Thymus (tissue), 11 donors: ENCODE data around the gene ARID3B. TPM values are rescaled to one million over a fixed set of nuclear protein-coding genes. Genes with fewer than 3 reads are reported as not detected.

Source experiments
- DNase-seq, 9 donors: peaks; one replicate each; pipeline ENCODE4 v3.0.0-alpha.2; 2013; ENCODE audit warnings: low spot score in 9 of 9, low read depth in 6 of 9, missing footprints in 1 of 9
- H3K27ac ChIP-seq, 2 donors: one replicate each; pipeline ENCODE4 v1.5.1; 2013; ENCODE audit warnings: control low read depth in 1 of 2, low read depth in 1 of 2, low read length in 1 of 2, mild to moderate bottlenecking in 1 of 2, moderate library complexity in 1 of 2
- H3K27me3 ChIP-seq, 2 donors: one replicate each; pipeline ENCODE4 v1.5.1; 2013; ENCODE audit warnings: low read length in 1 of 2; ENCODE audit not compliant: control insufficient read depth in 2 of 2, insufficient read depth in 1 of 2
- H3K36me3 ChIP-seq, 2 donors: one replicate each; pipeline ENCODE4 v1.5.1; 2013; ENCODE audit warnings: low read length in 1 of 2, mild to moderate bottlenecking in 1 of 2, moderate library complexity in 1 of 2; ENCODE audit not compliant: control insufficient read depth in 2 of 2, insufficient read depth in 2 of 2
- H3K4me1 ChIP-seq, 2 donors: one replicate each; pipeline ENCODE4 v1.5.1; 2013; ENCODE audit warnings: low read length in 2 of 2; ENCODE audit not compliant: control insufficient read depth in 2 of 2, insufficient read depth in 2 of 2
- H3K4me3 ChIP-seq, 2 donors: one replicate each; pipeline ENCODE4 v1.5.1; 2013; ENCODE audit warnings: low read length in 2 of 2, control low read depth in 1 of 2, mild to moderate bottlenecking in 1 of 2
- H3K9me3 ChIP-seq, 2 donors: one replicate each; pipeline ENCODE4 v1.5.1; 2013; ENCODE audit warnings: low read length in 1 of 2, mild to moderate bottlenecking in 1 of 2; ENCODE audit not compliant: control insufficient read depth in 2 of 2, insufficient read depth in 1 of 2
- WGBS: extraction: QIAGEN DNeasy Blood & Tissue Kit; methylation state at CpG from one replicate; pipeline ENCODE4 v1.1.7; 2013; 5-methylcytosine and 5-hydroxymethylcytosine counted together
- polyA plus RNA-seq: library from polyadenylated mRNA; stranded (reverse); fragments of 200-250 nt; gene quantifications from one replicate; pipeline ENCODE4 v1.2.3, GENCODE V29; 2013
- total RNA-seq: library from RNA; stranded (reverse); fragments of 120-200 nt; gene quantifications from one replicate; pipeline ENCODE4 v1.2.4, GENCODE V29; 2013
- donor health status: healthy.

The ARID3B gene
- total and polyA plus RNA-seq, 2 donors = 5.6 to 5.8 TPM

GRCh38 chr15:74571191-74571590, 30.2 kb downstream of the ARID3B start:
- Histone ChIP-seq H3K27ac (no peak overlapping the region), H3K9me3 (no peaks in the 10 kb centered on the region), H3K4me3 (no peak overlapping the region), H3K4me1 (no peaks in the 10 kb centered on the region), H3K36me3 (peaks cover 16 to 57% of the 10 kb centered on the region in 2 donors), H3K27me3 (no peaks in the 10 kb centered on the region)
- DNase-seq = no peak
- 93% methylated on average over 3 of the region's 3 CpGs for WGBS

GRCh38 chr15:74573987-74574386, 33.0 kb downstream of the ARID3B start:
- H3K27me3 ChIP-seq = no peaks in the 10 kb centered on the region
- H3K9me3 ChIP-seq = no peaks in the 10 kb centered on the region
- peaks cover 17 to 66% of the 10 kb centered on the region in 2 donors for H3K36me3 ChIP-seq
- no peak overlapping the region for H3K27ac ChIP-seq
- DNase-seq = no peak
- WGBS = 97% methylated on average over 4 of the region's 4 CpGs
- H3K4me3 ChIP-seq = no peak overlapping the region
- no peaks in the 10 kb centered on the region for H3K4me1 ChIP-seq

GRCh38 chr15:74578496-74578994, 37.5 kb downstream of the ARID3B start:
- Histone ChIP-seq H3K9me3 (no peaks in the 10 kb centered on the region), H3K4me1 (no peaks in the 10 kb centered on the region), H3K36me3 (peaks cover 4 to 56% of the 10 kb centered on the region in 2 donors), H3K27ac (no peak overlapping the region), H3K4me3 (no peak overlapping the region), H3K27me3 (no peaks in the 10 kb centered on the region)
- 96% methylated on average over 3 of the region's 3 CpGs for WGBS
- DNase-seq = no peak

GRCh38 chr15:74579001-74579400, 38.0 kb downstream of the ARID3B start:
- no peak overlapping the region for H3K27ac ChIP-seq
- no peak overlapping the region for H3K4me3 ChIP-seq
- H3K4me1 ChIP-seq = no peaks in the 10 kb centered on the region
- no peak for DNase-seq
- no peaks in the 10 kb centered on the region for H3K9me3 ChIP-seq
- H3K36me3 ChIP-seq = peaks cover 4 to 53% of the 10 kb centered on the region in 2 donors
- 98% methylated on average over 9 of the region's 9 CpGs for WGBS
- H3K27me3 ChIP-seq = no peaks in the 10 kb centered on the region

GRCh38 chr15:74580538-74581350, 39.7 kb downstream of the ARID3B start:
- Histone ChIP-seq H3K4me1 (no peaks in the 10 kb centered on the region), H3K9me3 (no peaks in the 10 kb centered on the region), H3K4me3 (no peak overlapping the region), H3K27ac (no peak overlapping the region), H3K27me3 (no peaks in the 10 kb centered on the region), H3K36me3 (peaks cover 9 to 38% of the 10 kb centered on the region in 2 donors)
- WGBS = 98% methylated on average over 7 of the region's 7 CpGs
- no peak for DNase-seq

- 78% methylated on average over 2 of the region's 2 CpGs for WGBS
- H3K27ac ChIP-seq = no peak overlapping the region
- H3K4me1 ChIP-seq = peaks cover 0 to 5% of the 10 kb centered on the region in 2 donors
- H3K36me3 ChIP-seq = peaks cover 5 to 27% of the 10 kb centered on the region in 2 donors
- DNase-seq = no peak
- H3K27me3 ChIP-seq = no peaks in the 10 kb centered on the region
- no peaks in the 10 kb centered on the region for H3K9me3 ChIP-seq
- no peak overlapping the region for H3K4me3 ChIP-seq
These were observed 43.2 kb downstream of the ARID3B start for GRCh38 chr15:74584204-74584603.

- Histone ChIP-seq H3K36me3 (peaks cover 8 to 33% of the 10 kb centered on the region in 2 donors), H3K27me3 (no peaks in the 10 kb centered on the region), H3K27ac (no peak overlapping the region), H3K9me3 (no peaks in the 10 kb centered on the region), H3K4me3 (no peak overlapping the region), H3K4me1 (peaks cover 0 to 5% of the 10 kb centered on the region in 2 donors)
- DNase-seq = no peak
- WGBS = 94% methylated on average over 4 of the region's 4 CpGs
These were observed 43.8 kb downstream of the ARID3B start for GRCh38 chr15:74584779-74585178.

GRCh38 chr15:74585191-74585590, 44.2 kb downstream of the ARID3B start:
- Histone ChIP-seq H3K9me3 (no peaks in the 10 kb centered on the region), H3K27me3 (no peaks in the 10 kb centered on the region), H3K4me1 (peaks cover 0 to 5% of the 10 kb centered on the region in 2 donors), H3K27ac (no peak overlapping the region), H3K36me3 (peaks cover 10 to 33% of the 10 kb centered on the region in 2 donors), H3K4me3 (no peak overlapping the region)
- 93% methylated on average over 3 of the region's 3 CpGs for WGBS
- no peak for DNase-seq

- no peaks in the 10 kb centered on the region for H3K27me3 ChIP-seq
- no peak overlapping the region for H3K27ac ChIP-seq
- DNase-seq = no peak
- peaks cover 10 to 33% of the 10 kb centered on the region in 2 donors for H3K36me3 ChIP-seq
- WGBS = 97% methylated on average over 9 of the region's 9 CpGs
- no peak overlapping the region for H3K4me3 ChIP-seq
- no peaks in the 10 kb centered on the region for H3K9me3 ChIP-seq
- peaks cover 0 to 5% of the 10 kb centered on the region in 2 donors for H3K4me1 ChIP-seq
These were observed 44.8 kb downstream of the ARID3B start for GRCh38 chr15:74585857-74586256.
